Right lobe of liver (tissue), 4 donors: ENCODE data around the gene KIF3B.

ENCODE experiments used
- CTCF ChIP-seq, 4 donors: fragments of 200-600 bp in 3 of 4; fragments of 450-650 bp in 1 of 4; IDR thresholded peaks; one replicate each; pipeline versions ENCODE4 v1.5.1 to v1.8.0; 2016 to 2022; ENCODE audit warnings: antibody characterized with exemption in 4 of 4, mild to moderate bottlenecking in 2 of 4
- POLR2A ChIP-seq: fragments of 450-650 bp; IDR thresholded peaks from one replicate; pipeline ENCODE4 v1.6.1; 2017; ENCODE audit warnings: antibody characterized with exemption, mild to moderate bottlenecking
- donor health status: DM: no; HTN: no; CAD: no.
- donor health status: DM: no; HTN: no; CAD: no.
- donor health status: DM: no; HTN: yes; CAD: no.

GRCh38 chr20:32366380-32366779 is 88.9 kb downstream of the KIF3B start:
- TF ChIP-seq CTCF (IDR thresholded peaks at IDR 0.05): no peak
- no peak for TF ChIP-seq POLR2A
